Measurements from ENCODE around the gene NRDC. TPM values are rescaled to one million over a fixed set of nuclear protein-coding genes. Genes with fewer than 3 reads are reported as not detected.

Gene NRDC
- total and polyA plus RNA-seq, 9 of the 15 experiments (the other 6 are each of a cell fraction or from before 2014, with no cell fraction given), result 102 to 371 (median 201) TPM

GRCh38 chr1:51878616-51879336 is at the start of gene NRDC (continued):
- no peak for TF ChIP-seq RERE (CRISPR knock-in tag; IDR thresholded peaks at IDR 0.05; ENCODE audit: borderline replicate concordance)
- no peak for TF ChIP-seq RBM39 (optimal IDR thresholded peaks at IDR 0.05; ENCODE audit: low read depth, low read length)
- TF ChIP-seq ZNF274 (IDR thresholded peaks at IDR 0.05; ENCODE audit: borderline replicate concordance, low read depth, low read length), result no peak
- TF ChIP-seq ATF7 (IDR thresholded peaks at IDR 0.05), result peak; percentile 92
- peak; percentile 80; the same call in 1 of the 2 replicates for TF ChIP-seq KAT7 (CRISPR knock-in tag; IDR thresholded peaks at IDR 0.05; ENCODE audit: borderline replicate concordance)
- TF ChIP-seq POLR2AphosphoS2 (IDR thresholded peaks at IDR 0.05; ENCODE audit: low read length), result no peak; the same call in 1 of the 2 replicates
- TF ChIP-seq NCOA1 (IDR thresholded peaks at IDR 0.05; ENCODE audit: low read depth), result no peak; the same call in 1 of the 2 replicates
- TF ChIP-seq ZNF511 (CRISPR knock-in tag; IDR thresholded peaks at IDR 0.05), result 0 out of 2 replicates have a peak, but pooled peaks have one; percentile 63
- TF ChIP-seq POLR2A (conservative IDR thresholded peaks at IDR 0.05), result peak; percentile 94
- no peak for TF ChIP-seq SAFB2 (IDR thresholded peaks at IDR 0.05; ENCODE audit: borderline replicate concordance, low read depth, low read length, severe bottlenecking)
- peak; percentile 93 for TF ChIP-seq SUPT5H (IDR thresholded peaks at IDR 0.05)
- TF ChIP-seq TBP (optimal IDR thresholded peaks at IDR 0.05; ENCODE audit: low read depth, low read length), result peak; percentile 93
- TF ChIP-seq ZNF124 (CRISPR knock-in tag; IDR thresholded peaks at IDR 0.05), result no peak
- TF ChIP-seq NR0B1 (IDR thresholded peaks at IDR 0.05; ENCODE audit: partially characterized antibody), result no peak
- no peak for TF ChIP-seq ZNF41 (CRISPR knock-in tag; conservative IDR thresholded peaks at IDR 0.05)
- 0 out of 2 replicates have a peak, but pooled peaks have one; percentile 65 for TF ChIP-seq KAT8 (IDR thresholded peaks at IDR 0.05; ENCODE audit: low read depth)
- TF ChIP-seq MAFK (IDR thresholded peaks at IDR 0.05; ENCODE audit: low read length), result peak; percentile 84
- peak; percentile 80 for TF ChIP-seq PRDM10 (IDR thresholded peaks at IDR 0.05; ENCODE audit: partially characterized antibody)
